Testis (tissue), 3 donors: ENCODE results near the gene KRT14. TPM values are rescaled to one million over a fixed set of nuclear protein-coding genes. Genes with fewer than 3 reads are reported as not detected.
A peak's percentile ranks its signal among the peaks of the same experiment; 100 is the strongest.
"Not testable (repeated sequence)": the region's sequence is repeated elsewhere in the genome, so short reads cannot be mapped to it uniquely, and the experiment has no call there.

Experiments
- DNase-seq: peaks from one replicate; pipeline ENCODE4 v3.0.0-alpha.2; 2019
- H3K27ac ChIP-seq, 2 donors: fragments of 200-600 bp; sonication (generic); one replicate each; pipeline ENCODE4 v1.5.1; 2019
- H3K27me3 ChIP-seq: fragments of 200-600 bp; sonication (generic); one replicate; pipeline ENCODE4 v1.5.1; 2019
- H3K36me3 ChIP-seq: fragments of 200-600 bp; sonication (generic); one replicate; pipeline ENCODE4 v1.5.1; 2017; ENCODE audit warnings: low read depth; ENCODE audit errors: missing control alignments
- H3K4me1 ChIP-seq: fragments of 200-600 bp; sonication (generic); one replicate; pipeline ENCODE4 v1.5.1; 2019
- H3K4me3 ChIP-seq, 2 donors: fragments of 200-600 bp; sonication (generic); one replicate each; pipeline ENCODE4 v1.5.1; 2017 to 2019
- H3K9me3 ChIP-seq: fragments of 200-600 bp; sonication (generic); one replicate; pipeline ENCODE4 v1.5.1; 2017
- POLR2A ChIP-seq: fragments of 450-650 bp; IDR thresholded peaks from one replicate; pipeline ENCODE4 v1.6.1; 2017; ENCODE audit warnings: antibody characterized with exemption, mild to moderate bottlenecking, moderate library complexity
- whole genome bisulfite sequencing, 2 donors: methylation state at CpG; one replicate each; pipeline ENCODE4 v1.1.5; 2018; 5-methylcytosine and 5-hydroxymethylcytosine counted together
- intact Hi-C: fragments of 100-400 bp; cut with DNase I; formaldehyde crosslinking; loops from one replicate; pipeline ENCODE4 v1.15.1; 2023; ENCODE audit warnings: low total_unique reads
- polyA plus RNA-seq: library from polyadenylated mRNA; stranded (reverse); fragments of 350-450 nt; fragmentation: Illumina TruSeq; extraction: RNeasy Lipid Tissue Mini Kit (QIAGEN cat#74804); gene quantifications from one replicate; pipeline ENCODE4 v1.2.3, GENCODE V29; 2014; ENCODE audit warnings: low read depth, low replicate concordance; ENCODE audit not compliant: insufficient read depth
- total RNA-seq, 2 donors: library from RNA; depleted of rRNA; stranded (reverse); fragments of >200 nt; gene quantifications; one replicate each; pipeline ENCODE4 v1.2.3, GENCODE V29; 2016
- TF ChIP-seq, protein P1 (sequence below), 3 experiments: fragments of 450-650 bp in 2 of 3; fragments of 200-600 bp in 1 of 3; sonication (generic) in 1 of 3; IDR thresholded peaks; one replicate each; pipeline ENCODE4 v1.5.1; 2016 to 2019; ENCODE audit warnings: antibody characterized with exemption in 3 of 3, mild to moderate bottlenecking in 2 of 3, moderate library complexity in 1 of 3

The KRT14 gene
- total and polyA plus RNA-seq, 3 donors from 2014 or later: 0.24 to 0.37 TPM; not detected in 1

DNA sequence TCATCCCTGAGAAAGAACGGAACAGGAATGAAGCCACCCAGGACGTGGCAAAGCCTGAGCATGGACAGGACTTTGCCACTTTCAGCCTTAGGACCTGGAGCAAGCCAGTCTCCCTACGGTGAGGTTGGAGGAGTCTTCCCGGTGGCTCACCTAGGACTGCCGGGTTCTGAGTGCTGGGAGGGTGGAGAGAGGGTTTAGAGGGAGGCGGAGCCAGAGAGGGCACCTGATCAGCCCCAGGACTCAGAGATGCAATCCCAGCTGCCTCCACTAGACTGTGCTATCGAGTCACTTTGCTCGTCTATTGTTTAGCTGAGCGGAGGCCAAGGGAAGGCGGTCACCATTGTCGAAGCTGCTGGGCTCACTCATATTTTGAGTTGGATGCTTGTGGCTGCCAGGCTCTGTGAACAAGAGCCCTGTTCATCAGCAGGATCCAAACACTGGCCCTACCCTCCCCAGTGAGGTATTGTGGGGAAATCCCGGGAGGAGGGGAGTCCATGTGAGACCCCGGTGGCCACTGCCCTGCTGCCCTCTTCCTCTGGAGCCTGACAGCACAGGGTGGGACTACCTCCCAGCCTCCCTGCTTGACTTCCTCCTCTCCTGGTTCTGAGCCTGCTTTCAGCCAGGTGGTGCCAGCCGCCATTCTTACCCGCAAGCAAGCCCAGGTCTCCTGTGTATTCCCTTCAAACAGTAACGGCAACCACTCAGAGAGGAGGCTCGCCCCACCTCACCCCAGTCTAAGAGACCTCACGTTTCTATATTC is 7.0 kb downstream of the KRT14 start:
- H3K27ac ChIP-seq: no peak overlapping the region
- TF ChIP-seq, protein P1, sequence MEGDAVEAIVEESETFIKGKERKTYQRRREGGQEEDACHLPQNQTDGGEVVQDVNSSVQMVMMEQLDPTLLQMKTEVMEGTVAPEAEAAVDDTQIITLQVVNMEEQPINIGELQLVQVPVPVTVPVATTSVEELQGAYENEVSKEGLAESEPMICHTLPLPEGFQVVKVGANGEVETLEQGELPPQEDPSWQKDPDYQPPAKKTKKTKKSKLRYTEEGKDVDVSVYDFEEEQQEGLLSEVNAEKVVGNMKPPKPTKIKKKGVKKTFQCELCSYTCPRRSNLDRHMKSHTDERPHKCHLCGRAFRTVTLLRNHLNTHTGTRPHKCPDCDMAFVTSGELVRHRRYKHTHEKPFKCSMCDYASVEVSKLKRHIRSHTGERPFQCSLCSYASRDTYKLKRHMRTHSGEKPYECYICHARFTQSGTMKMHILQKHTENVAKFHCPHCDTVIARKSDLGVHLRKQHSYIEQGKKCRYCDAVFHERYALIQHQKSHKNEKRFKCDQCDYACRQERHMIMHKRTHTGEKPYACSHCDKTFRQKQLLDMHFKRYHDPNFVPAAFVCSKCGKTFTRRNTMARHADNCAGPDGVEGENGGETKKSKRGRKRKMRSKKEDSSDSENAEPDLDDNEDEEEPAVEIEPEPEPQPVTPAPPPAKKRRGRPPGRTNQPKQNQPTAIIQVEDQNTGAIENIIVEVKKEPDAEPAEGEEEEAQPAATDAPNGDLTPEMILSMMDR (IDR thresholded peaks at IDR 0.05): peak; percentile 85 to 93 (median 92)
- peak; percentile 54 for TF ChIP-seq POLR2A
- intact Hi-C loops: no loop called here

DNA sequence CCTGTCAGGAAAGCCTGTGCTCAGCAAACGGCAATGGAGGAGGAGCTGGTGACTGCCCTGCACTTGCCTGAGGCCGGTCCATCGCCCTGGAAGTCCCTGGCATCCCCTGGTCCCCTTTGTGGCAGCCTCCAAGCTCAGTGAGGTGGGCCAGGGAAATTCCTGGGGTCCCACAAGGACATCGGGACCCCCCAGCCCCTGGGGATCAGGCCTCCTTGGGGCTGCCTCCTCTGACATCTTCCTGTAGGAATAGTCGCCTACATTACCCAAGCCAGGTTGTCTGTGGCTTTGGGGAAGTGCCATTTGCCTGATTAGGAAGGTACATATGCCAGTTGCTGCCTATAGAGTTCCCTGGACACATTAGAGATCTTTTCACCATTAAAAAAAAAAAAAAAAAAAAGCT is 7.7 kb downstream of the KRT14 start:
- TF ChIP-seq, protein P1 (IDR thresholded peaks at IDR 0.05): no peak
- no peak for TF ChIP-seq POLR2A
- no peaks in the 10 kb centered on the region for H3K4me1 ChIP-seq
- no peak overlapping the region for H3K27ac ChIP-seq
- H3K9me3 ChIP-seq: no peaks in the 10 kb centered on the region
- no peaks in the 10 kb centered on the region for H3K36me3 ChIP-seq
- DNase-seq: no peak
- H3K27me3 ChIP-seq: no peaks in the 10 kb centered on the region
- H3K4me3 ChIP-seq: no peak overlapping the region
- WGBS, 2 donors: 50 to 80% methylated on average over 3 to 5 of the region's 5 CpGs
- intact Hi-C loops: no loop called here

More for the DNA sequence above, 7.0 kb downstream of the KRT14 start:
- Histone ChIP-seq H3K36me3 (no peaks in the 10 kb centered on the region), H3K4me3 (no peak overlapping the region), H3K9me3 (no peaks in the 10 kb centered on the region), H3K27me3 (no peaks in the 10 kb centered on the region), H3K4me1 (no peaks in the 10 kb centered on the region)
- WGBS, 2 donors: 34 to 49% methylated on average over 11 to 18 of the region's 18 CpGs
- peak; percentile 95 for DNase-seq

DNA sequence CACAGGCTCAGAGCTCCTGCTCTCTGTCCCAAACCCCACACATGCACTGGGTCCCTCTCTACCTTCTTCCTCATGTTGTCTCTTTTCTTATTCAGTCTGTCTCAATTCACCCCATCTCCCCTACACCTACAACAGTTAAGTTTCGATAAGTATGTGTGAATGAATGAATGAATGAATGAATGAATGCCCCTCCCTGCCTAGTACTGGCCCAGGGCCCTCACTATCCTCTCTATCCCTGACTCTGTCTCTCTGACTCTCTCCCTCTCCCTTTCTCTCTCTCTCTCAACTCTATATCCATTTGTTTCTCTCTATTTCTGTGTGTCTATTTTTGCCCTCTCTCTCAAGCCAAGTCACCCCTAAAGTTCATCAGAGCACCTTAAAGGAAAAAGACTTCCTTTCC is 8.2 kb downstream of the KRT14 start:
- Histone ChIP-seq H3K27ac (no peak overlapping the region), H3K27me3 (no peaks in the 10 kb centered on the region), H3K9me3 (no peaks in the 10 kb centered on the region), H3K4me3 (no peak overlapping the region), H3K4me1 (no peaks in the 10 kb centered on the region), H3K36me3 (no peaks in the 10 kb centered on the region)
- 86 to 88% methylated on average over 1 of the region's 1 CpG for WGBS, 2 donors
- TF ChIP-seq, protein P1 (IDR thresholded peaks at IDR 0.05): no peak
- TF ChIP-seq POLR2A: no peak
- intact Hi-C loops: no loop called here
- no peak for DNase-seq

DNA sequence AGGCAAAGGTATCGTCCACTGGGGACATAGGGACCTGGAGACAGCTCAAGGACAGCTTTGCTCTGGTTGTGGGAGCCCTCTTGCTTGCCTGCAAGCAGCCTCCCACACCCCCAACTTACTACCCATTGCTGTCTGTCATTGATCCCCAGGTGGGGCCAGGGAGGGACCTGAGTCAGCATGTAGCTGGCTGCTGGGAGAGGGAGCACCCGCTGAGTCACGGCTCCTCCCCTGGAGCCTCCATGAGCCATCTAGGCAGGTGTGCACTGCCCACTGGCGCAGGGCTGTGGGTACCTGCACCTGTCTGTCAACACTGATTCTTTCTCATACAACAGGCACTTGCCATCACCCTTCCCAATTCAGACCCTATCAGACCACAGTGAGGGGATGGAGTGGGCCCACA is 10.0 kb downstream of the KRT14 start:
- 86 to 96% methylated on average over 1 to 4 of the region's 4 CpGs for WGBS, 2 donors
- H3K27me3 ChIP-seq, H3K4me1 ChIP-seq, H3K36me3 ChIP-seq, intact Hi-C loops, H3K9me3 ChIP-seq, H3K4me3 ChIP-seq, DNase-seq, H3K27ac ChIP-seq: not testable (repeated sequence)

DNA sequence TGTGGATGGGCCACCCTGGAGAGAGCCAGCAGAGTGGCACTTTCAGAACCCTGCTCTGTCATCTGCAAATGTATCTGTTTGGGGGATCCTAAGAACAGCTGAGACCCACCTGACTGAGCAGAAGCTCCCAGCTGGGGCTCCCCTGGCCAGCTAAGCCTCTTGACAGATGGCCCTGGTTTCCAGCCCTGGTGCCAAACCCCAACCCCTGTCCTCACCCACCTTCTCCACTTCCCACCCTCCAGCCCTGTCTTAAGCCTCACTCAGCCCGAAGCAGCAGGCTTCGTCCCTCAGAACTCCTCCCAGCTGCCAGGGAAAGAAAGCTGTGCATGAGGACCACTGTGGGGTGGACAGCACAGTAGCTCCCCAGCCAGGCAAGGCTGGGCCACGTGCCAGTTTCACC is 11.4 kb downstream of the KRT14 start:
- intact Hi-C loops: no loop called here
- no peak overlapping the region for H3K27ac ChIP-seq
- WGBS, 2 donors: 68 to 88% methylated on average over 3 of the region's 3 CpGs
- TF ChIP-seq, protein P1 (IDR thresholded peaks at IDR 0.05): no peak
- no peak for TF ChIP-seq POLR2A
- no peaks in the 10 kb centered on the region for H3K9me3 ChIP-seq
- H3K4me1 ChIP-seq: no peaks in the 10 kb centered on the region
- DNase-seq: no peak
- no peaks in the 10 kb centered on the region for H3K36me3 ChIP-seq
- H3K4me3 ChIP-seq: no peak overlapping the region
- H3K27me3 ChIP-seq: no peaks in the 10 kb centered on the region
